Amygdala (tissue), 56 donors: Measurements from ENCODE around the gene KCTD21.

ENCODE experiments used
- DNase-seq, 56 donors: peaks; one replicate each; lab custom pipeline; 2025; lab: John Stamatoyannopoulos, UW

The KCTD21 gene

GRCh38 chr11:78219493-78220217 is 31.2 kb upstream of the KCTD21 start:
- DNase-seq, result peak in 4 of 56 donors; percentile 13 to 41 (median 20)

- no peak for DNase-seq
These were observed 30.5 kb upstream of the KCTD21 start for GRCh38 chr11:78218707-78219492.

GRCh38 chr11:78217650-78218541 is 29.5 kb upstream of the KCTD21 start:
- no peak for DNase-seq

GRCh38 chr11:78216571-78217287 is 28.3 kb upstream of the KCTD21 start:
- DNase-seq, result no peak

- no peak for DNase-seq
These were observed 27.6 kb upstream of the KCTD21 start for GRCh38 chr11:78216021-78216420.

GRCh38 chr11:78214331-78215194 is 26.1 kb upstream of the KCTD21 start:
- no peak for DNase-seq

GRCh38 chr11:78213526-78214330 is 25.3 kb upstream of the KCTD21 start:
- no peak for DNase-seq

GRCh38 chr11:78212586-78213371 is 24.4 kb upstream of the KCTD21 start:
- peak in 17 of 56 donors; percentile 11 to 64 (median 23) for DNase-seq

GRCh38 chr11:78211565-78211964 is 23.1 kb upstream of the KCTD21 start:
- no peak for DNase-seq

- DNase-seq, result no peak
These were observed 21.7 kb upstream of the KCTD21 start for GRCh38 chr11:78210000-78210608.

GRCh38 chr11:78209478-78209877 is 21.1 kb upstream of the KCTD21 start:
- no peak for DNase-seq

- DNase-seq, result no peak
These were observed 20.1 kb upstream of the KCTD21 start for GRCh38 chr11:78208257-78209165.

GRCh38 chr11:78207532-78208256 is 19.3 kb upstream of the KCTD21 start:
- no peak for DNase-seq

GRCh38 chr11:78205691-78206090 is 17.3 kb upstream of the KCTD21 start:
- no peak for DNase-seq

GRCh38 chr11:78205256-78205655 is 16.8 kb upstream of the KCTD21 start:
- DNase-seq, result no peak
